Glomerular visceral epithelial cell (primary cell): ENCODE measurements around the gene KCNQ1OT1.

Source experiments
- DNase-seq: peaks from one replicate; pipeline ENCODE4 v3.0.0-alpha.2; 2016; ENCODE audit errors: extremely low spot score

KCNQ1OT1 gene

GRCh38 chr11:2737226-2737590 lies 37.4 kb upstream of the KCNQ1OT1 start:
- peak; percentile 39 for DNase-seq

- no peak for DNase-seq
Observed at GRCh38 chr11:2736577-2737225, 36.9 kb upstream of the KCNQ1OT1 start.

- DNase-seq, result no peak
Observed at GRCh38 chr11:2735053-2735589, 35.3 kb upstream of the KCNQ1OT1 start.

GRCh38 chr11:2734181-2735052 lies 34.6 kb upstream of the KCNQ1OT1 start:
- DNase-seq, result peak; percentile 65

GRCh38 chr11:2732940-2733628 lies 33.3 kb upstream of the KCNQ1OT1 start:
- no peak for DNase-seq

GRCh38 chr11:2732261-2732939 lies 32.6 kb upstream of the KCNQ1OT1 start:
- no peak for DNase-seq

GRCh38 chr11:2731130-2732125 lies 31.6 kb upstream of the KCNQ1OT1 start:
- DNase-seq, result no peak

- no peak for DNase-seq
Observed at GRCh38 chr11:2730272-2731129, 30.7 kb upstream of the KCNQ1OT1 start.

- DNase-seq, result no peak
Observed at GRCh38 chr11:2729841-2730240, 30.0 kb upstream of the KCNQ1OT1 start.

- no peak for DNase-seq
Observed at GRCh38 chr11:2728663-2729332, 29.0 kb upstream of the KCNQ1OT1 start.

GRCh38 chr11:2728128-2728662 lies 28.4 kb upstream of the KCNQ1OT1 start:
- no peak for DNase-seq

GRCh38 chr11:2726964-2727363 lies 27.2 kb upstream of the KCNQ1OT1 start:
- no peak for DNase-seq

- peak; percentile 61 for DNase-seq
Observed at GRCh38 chr11:2725368-2726300, 25.8 kb upstream of the KCNQ1OT1 start.

- DNase-seq, result no peak
Observed at GRCh38 chr11:2724653-2725367, 25.0 kb upstream of the KCNQ1OT1 start.

GRCh38 chr11:2724104-2724503 lies 24.3 kb upstream of the KCNQ1OT1 start:
- DNase-seq, result no peak

- DNase-seq, result no peak
Observed at GRCh38 chr11:2722955-2723354, 23.2 kb upstream of the KCNQ1OT1 start.
